ENCODE measurements around the gene HHLA2.
"Not testable (repeated sequence)": the region's sequence is repeated elsewhere in the genome, so short reads cannot be mapped to it uniquely, and the experiment has no call there.

The HHLA2 gene

GRCh38 chr3:108342837-108343486 lies 46.6 kb downstream of the HHLA2 start:
- DNase-seq (ENCODE audit: low read depth in 2 of 2), result no peak

- no peak for DNase-seq (ENCODE audit: low read depth in 2 of 2)
Observed at GRCh38 chr3:108343491-108343890, 47.1 kb downstream of the HHLA2 start.

- DNase-seq (ENCODE audit: low read depth in 2 of 2), result no peak
Observed at GRCh38 chr3:108345492-108346205, 49.3 kb downstream of the HHLA2 start.

GRCh38 chr3:108346301-108347227 lies 50.2 kb downstream of the HHLA2 start:
- no peak for DNase-seq (ENCODE audit: low read depth in 2 of 2)

GRCh38 chr3:108352176-108352575 lies 55.8 kb downstream of the HHLA2 start:
- DNase-seq (ENCODE audit: low read depth in 2 of 2), result no peak

- no peak for DNase-seq (ENCODE audit: low read depth in 2 of 2)
Observed at GRCh38 chr3:108354562-108354961, 58.2 kb downstream of the HHLA2 start.

GRCh38 chr3:108357042-108357441 lies 60.7 kb downstream of the HHLA2 start:
- no peak for DNase-seq (ENCODE audit: low read depth in 2 of 2)

GRCh38 chr3:108359011-108359410 lies 62.7 kb downstream of the HHLA2 start:
- DNase-seq (ENCODE audit: low read depth in 2 of 2), result no peak

- no peak for DNase-seq (ENCODE audit: low read depth in 2 of 2)
Observed at GRCh38 chr3:108376026-108376425, 79.7 kb downstream of the HHLA2 start.

GRCh38 chr3:108377384-108377783 lies 81.0 kb downstream of the HHLA2 start:
- DNase-seq (ENCODE audit: low read depth in 2 of 2), result no peak

GRCh38 chr3:108378153-108378951 lies 82.0 kb downstream of the HHLA2 start:
- DNase-seq (ENCODE audit: low read depth in 2 of 2), result no peak

GRCh38 chr3:108378952-108379342 lies 82.6 kb downstream of the HHLA2 start:
- DNase-seq (ENCODE audit: low read depth in 2 of 2), result not testable (repeated sequence)

- no peak for DNase-seq (ENCODE audit: low read depth in 2 of 2)
Observed at GRCh38 chr3:108380128-108380795, 83.9 kb downstream of the HHLA2 start.

GRCh38 chr3:108381529-108382140 lies 85.3 kb downstream of the HHLA2 start:
- no peak for DNase-seq (ENCODE audit: low read depth in 2 of 2)

GRCh38 chr3:108383306-108383705 lies 87.0 kb downstream of the HHLA2 start:
- no peak for DNase-seq (ENCODE audit: low read depth in 2 of 2)

- DNase-seq (ENCODE audit: low read depth in 2 of 2), result no peak
Observed at GRCh38 chr3:108387063-108387462, 90.7 kb downstream of the HHLA2 start.

- peak in 1 of 2 experiments; percentile 2 for DNase-seq (ENCODE audit: low read depth in 2 of 2)
Observed at GRCh38 chr3:108388136-108389132, 92.1 kb downstream of the HHLA2 start.

GRCh38 chr3:108389372-108389771 lies 93.0 kb downstream of the HHLA2 start:
- no peak for DNase-seq (ENCODE audit: low read depth in 2 of 2)

GRCh38 chr3:108391917-108392593 lies 95.7 kb downstream of the HHLA2 start:
- DNase-seq (ENCODE audit: low read depth in 2 of 2), result no peak

All from stimulated activated CD4-positive, alpha-beta T cell treated with anti-CD3 and anti-CD28 coated beads, Interleukin-12 subunit alpha, Interleukin-12 subunit beta, amount 100 ng/mL, for 24 hours (primary cell).